ENCODE measurements around the gene ATXN2. TPM values are rescaled to one million over a fixed set of nuclear protein-coding genes. Genes with fewer than 3 reads are reported as not detected.
A peak's percentile ranks its signal among the peaks of the same experiment; 100 is the strongest.

Gene ATXN2
- total and polyA plus RNA-seq, 9 of the 15 experiments (the other 6 are each of a cell fraction or from before 2014, with no cell fraction given): 16.8 to 67.8 (median 29.3) TPM

DNA sequence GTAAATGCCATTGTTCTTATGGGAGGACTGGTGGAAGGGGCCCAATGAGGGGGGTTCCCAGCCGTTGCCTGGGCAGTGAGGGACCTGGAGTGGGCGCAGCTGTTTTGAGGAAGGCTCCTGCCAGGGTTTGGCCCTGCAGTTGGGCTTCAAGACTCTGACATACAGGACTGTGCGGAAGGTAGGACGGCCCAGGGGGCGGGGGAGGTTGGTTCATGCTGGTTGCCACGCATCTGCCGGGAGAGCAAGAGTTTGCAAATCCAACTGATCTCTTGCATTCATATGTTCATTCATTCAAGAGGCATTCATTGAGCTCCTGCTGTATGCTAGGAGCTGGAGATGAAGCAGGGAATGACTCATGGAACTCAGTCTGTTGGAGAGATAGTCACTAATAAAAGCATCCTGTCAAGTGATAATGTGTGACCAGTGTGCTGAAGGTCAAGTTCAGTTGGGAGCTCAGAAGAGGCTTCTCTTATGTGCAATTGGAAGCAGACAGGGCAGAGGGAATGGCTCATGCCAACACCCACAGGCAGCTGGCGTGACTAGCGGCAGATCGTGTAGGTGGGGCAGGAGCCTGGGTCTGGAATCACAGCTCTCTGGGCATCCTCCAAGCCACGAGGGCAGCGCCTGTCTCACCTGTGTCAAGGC, 185.6 kb downstream of the ATXN2 start (continued):
- TF ChIP-seq, protein P1, sequence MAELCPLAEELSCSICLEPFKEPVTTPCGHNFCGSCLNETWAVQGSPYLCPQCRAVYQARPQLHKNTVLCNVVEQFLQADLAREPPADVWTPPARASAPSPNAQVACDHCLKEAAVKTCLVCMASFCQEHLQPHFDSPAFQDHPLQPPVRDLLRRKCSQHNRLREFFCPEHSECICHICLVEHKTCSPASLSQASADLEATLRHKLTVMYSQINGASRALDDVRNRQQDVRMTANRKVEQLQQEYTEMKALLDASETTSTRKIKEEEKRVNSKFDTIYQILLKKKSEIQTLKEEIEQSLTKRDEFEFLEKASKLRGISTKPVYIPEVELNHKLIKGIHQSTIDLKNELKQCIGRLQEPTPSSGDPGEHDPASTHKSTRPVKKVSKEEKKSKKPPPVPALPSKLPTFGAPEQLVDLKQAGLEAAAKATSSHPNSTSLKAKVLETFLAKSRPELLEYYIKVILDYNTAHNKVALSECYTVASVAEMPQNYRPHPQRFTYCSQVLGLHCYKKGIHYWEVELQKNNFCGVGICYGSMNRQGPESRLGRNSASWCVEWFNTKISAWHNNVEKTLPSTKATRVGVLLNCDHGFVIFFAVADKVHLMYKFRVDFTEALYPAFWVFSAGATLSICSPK (IDR thresholded peaks at IDR 0.05; ENCODE audit: borderline replicate concordance): no peak
- TF ChIP-seq RBM14 (IDR thresholded peaks at IDR 0.05; ENCODE audit: borderline replicate concordance, insufficient read depth, low read depth, low read length): no peak
- TF ChIP-seq NCOA6 (IDR thresholded peaks at IDR 0.05): no peak
- peak; percentile 16 to 48; a peak in 1 of 4 replicates for TF ChIP-seq KDM1A (IDR thresholded peaks at IDR 0.05)
- no peak for TF ChIP-seq PKNOX1 (IDR thresholded peaks at IDR 0.05)
- no peak for TF ChIP-seq PYGO2 (tag; IDR thresholded peaks at IDR 0.05)
- TF ChIP-seq CTCFL (IDR thresholded peaks at IDR 0.05; ENCODE audit: borderline replicate concordance, insufficient read depth, low read depth, low read length, poor library complexity, severe bottlenecking): no peak
- TF ChIP-seq OTX1 (CRISPR knock-in tag; IDR thresholded peaks at IDR 0.05): no peak
- TF ChIP-seq NFE2 (IDR thresholded peaks at IDR 0.05; ENCODE audit: low read depth): 0 out of 2 replicates have a peak, but pooled peaks have one; percentile 23
- no peak for TF ChIP-seq HSF4 (CRISPR knock-in tag; IDR thresholded peaks at IDR 0.05; ENCODE audit: borderline replicate concordance)
- TF ChIP-seq SMAD2 (IDR thresholded peaks at IDR 0.05; ENCODE audit: low read depth, low read length): no peak
- TF ChIP-seq MCM7 (IDR thresholded peaks at IDR 0.05): no peak
- no peak for TF ChIP-seq NR2C1 (IDR thresholded peaks at IDR 0.05)
- TF ChIP-seq NR2C1 (tag; IDR thresholded peaks at IDR 0.05): peak; percentile 49; the same call in 1 of the 2 replicates
- no peak for TF ChIP-seq ZNF408 (CRISPR knock-in tag; IDR thresholded peaks at IDR 0.05; ENCODE audit: low read depth)
- TF ChIP-seq, protein P2, sequence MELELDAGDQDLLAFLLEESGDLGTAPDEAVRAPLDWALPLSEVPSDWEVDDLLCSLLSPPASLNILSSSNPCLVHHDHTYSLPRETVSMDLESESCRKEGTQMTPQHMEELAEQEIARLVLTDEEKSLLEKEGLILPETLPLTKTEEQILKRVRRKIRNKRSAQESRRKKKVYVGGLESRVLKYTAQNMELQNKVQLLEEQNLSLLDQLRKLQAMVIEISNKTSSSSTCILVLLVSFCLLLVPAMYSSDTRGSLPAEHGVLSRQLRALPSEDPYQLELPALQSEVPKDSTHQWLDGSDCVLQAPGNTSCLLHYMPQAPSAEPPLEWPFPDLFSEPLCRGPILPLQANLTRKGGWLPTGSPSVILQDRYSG (tag; conservative IDR thresholded peaks at IDR 0.05; ENCODE audit: low read depth): no peak
- TF ChIP-seq GABPB1 (CRISPR knock-in tag; IDR thresholded peaks at IDR 0.05): 0 out of 2 replicates have a peak, but pooled peaks have one; percentile 16
- no peak for TF ChIP-seq SIRT6 (IDR thresholded peaks at IDR 0.05; ENCODE audit: low read depth, low read length)
- TF ChIP-seq ARID1B (IDR thresholded peaks at IDR 0.05): peak; percentile 60; the same call in 1 of the 2 replicates
- no peak for TF ChIP-seq MCM5 (IDR thresholded peaks at IDR 0.05; ENCODE audit: low read depth)
- TF ChIP-seq POLR3A (IDR thresholded peaks at IDR 0.05; ENCODE audit: borderline replicate concordance, extremely low read depth, insufficient read depth, insufficient read length): no peak
- no peak for TF ChIP-seq ZNF146 (CRISPR knock-in tag; IDR thresholded peaks at IDR 0.05; ENCODE audit: unreplicated experiment)

Data from K562 (cell line).